GM18508 (cell line): Measurements from ENCODE around the gene SH3PXD2B.

Experiments used
- ATAC-seq: cut with Tn5 transposase; IDR thresholded peaks from one replicate; pipeline ENCODE4 v1.9.1; 2021; ENCODE audit warnings: moderate number of reproducible peaks; ENCODE audit not compliant: insufficient read depth, unreplicated experiment

Gene SH3PXD2B

DNA sequence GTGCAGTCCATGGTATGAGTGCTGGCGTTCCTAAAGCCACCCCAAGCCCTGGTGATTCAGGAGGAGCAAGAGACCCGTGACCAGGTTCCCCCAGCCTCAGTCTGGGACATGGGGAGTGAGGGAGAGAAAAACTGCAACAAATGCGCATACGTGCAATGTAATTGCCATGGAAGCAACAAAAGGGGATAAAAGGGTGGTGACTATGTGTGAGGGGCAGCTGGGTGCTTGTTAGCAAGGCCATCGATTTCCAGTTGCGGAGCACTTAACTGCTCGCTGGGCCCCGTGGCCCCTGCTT is 709 bp upstream of the SH3PXD2B start:
- ATAC-seq = no peak

DNA sequence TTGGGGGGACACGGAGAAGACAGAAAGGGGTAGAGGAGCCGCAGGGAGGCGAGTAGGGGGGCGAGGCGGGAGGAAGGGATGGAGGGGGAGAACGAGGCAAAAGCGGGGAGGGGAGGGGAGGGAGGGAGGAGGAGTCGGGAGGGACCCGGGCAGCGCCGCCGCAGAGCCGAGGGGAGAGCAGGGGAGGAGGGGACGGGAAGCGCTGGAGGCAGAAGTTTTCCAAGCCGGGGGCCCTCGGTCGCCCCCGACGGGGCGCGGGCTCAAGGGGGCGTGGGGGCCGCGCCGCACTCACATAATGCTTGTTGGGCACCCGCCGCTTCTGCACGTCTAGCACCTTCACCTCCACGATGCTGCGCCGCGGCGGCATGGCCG is 353 bp downstream of the SH3PXD2B start:
- no peak for ATAC-seq

DNA sequence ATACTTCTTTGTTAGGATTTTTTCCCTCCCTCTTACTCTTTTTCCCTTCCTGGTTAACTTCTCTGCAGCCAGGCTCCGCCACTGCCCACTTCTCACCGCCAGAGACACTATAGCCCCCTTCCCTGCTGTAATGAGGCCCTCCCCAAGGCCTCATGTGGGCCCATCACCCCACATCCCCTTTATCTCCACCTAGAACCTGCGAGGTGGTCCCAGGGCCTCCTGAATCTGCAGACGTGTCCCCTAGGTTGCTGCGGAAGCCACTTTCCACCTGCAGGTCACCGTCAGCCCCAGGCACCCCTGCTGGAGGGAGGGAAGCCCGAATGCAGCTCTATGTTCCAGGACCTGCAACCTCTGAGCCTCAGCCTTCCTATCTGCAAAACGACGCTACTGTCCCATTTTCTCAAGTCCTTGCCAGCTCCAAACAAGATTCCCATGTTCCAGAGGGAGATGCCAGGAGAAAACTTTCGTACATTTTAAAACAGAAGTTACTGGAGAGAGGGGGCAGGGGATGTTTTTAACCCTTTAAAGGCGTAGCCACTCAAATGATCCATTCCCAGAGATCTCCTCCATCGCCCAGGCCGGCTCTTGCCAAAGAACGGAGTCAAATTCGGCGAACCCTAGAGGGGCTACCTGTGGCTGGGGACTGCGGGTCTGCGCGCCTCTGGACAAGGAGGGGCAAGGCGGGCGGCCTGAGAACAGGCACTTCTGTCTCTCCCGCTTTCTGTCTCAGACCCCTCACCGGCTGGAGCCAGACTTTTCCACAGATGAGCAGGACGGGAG is 929 bp downstream of the SH3PXD2B start:
- ATAC-seq = no peak

DNA sequence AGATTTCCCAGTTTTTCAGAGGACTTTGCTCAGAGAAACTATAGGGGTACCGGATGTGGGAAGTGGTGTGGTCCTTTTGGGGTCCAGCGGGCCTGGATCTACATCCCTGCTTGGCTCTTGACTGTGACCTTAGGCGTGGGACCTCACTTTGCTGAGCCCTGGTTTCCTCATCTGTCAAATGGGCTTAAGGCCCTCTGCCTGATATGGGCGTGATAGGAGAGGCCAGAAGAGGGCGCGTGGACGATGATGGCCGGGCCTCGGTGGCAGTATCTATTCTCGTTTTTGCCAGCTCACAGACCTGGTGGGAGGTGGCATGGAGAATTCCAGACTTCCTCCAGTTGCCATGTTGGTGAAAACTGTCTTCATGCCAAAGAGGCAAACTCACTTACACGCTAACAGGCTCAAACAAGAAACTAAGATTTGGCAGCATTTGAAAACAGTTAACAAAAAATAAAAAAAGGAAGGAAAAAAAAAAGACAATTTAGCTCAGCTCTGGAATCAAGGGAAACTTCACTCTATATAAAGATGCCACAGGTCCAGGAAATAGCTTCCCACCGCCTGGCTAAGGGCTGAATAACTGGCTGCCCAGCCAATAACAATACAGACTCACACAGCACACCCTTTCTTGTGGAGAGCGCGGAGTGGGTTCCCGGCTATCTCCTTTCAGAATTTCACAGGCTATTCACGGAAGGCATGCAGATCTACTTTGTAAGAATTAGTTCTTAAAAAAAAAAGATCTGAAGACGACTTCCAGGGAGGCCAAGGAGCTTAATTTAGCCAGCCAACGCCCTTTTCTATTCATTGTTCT is 1.7 kb downstream of the SH3PXD2B start:
- no peak for ATAC-seq

DNA sequence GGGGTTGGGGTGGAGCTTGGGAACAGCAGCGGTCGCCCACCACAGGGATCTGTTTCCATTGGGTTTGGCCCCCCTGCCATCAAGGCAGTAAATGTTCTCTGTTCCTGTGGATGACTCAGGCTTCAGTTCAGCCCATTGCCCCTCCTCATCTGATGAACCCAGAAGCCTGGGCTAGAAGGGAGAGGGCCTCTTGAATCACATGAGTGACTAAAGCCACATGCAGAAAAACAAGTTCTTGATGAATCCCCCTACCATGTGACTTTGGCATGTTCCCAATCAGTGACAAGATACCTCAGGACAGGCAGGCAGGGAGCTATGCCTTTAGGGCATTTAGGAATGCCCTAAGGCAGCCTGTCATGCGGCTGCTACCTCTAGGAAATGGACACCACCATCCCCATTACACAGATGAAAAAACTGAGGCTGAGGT is 2.5 kb downstream of the SH3PXD2B start:
- ATAC-seq = no peak

DNA sequence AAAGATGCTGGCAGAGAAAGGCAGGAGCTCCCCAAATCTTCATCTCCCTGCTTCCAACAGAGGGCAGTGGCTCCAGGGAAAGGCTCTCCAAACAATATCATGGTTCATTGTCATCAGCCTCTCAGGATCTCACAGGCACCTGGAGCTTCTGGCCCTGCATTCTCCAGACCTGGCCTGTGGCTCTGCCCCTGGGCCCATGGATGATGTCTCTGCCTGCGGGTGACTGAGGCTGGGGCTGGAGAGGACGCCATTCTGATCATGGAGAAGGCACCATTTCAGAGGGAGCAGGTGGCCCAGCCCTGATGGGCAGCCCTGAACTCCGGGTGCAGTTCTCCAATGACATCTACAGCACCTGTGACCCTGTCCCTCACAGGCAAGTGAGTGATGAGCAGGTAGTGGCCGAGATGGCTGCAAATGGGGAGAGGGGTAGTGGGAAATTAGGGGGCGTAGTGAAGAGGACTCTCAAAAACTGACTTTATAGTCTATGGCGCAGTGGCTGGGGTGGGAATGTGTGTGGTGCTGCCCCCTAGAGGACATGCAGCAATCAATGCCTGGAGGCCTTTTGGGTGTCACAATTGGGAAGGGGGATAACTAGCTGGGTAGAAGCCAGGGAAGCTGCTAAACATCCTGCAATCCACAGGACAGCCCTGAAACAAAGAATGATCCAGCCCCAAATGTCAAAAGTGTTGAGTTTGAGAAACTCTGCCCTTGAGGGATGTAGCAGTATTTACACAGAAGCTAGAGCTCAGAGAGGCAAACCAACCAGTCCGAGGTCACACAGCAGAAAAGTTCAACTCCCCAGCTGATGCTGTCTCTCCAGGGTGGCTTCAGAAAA is 3.2 kb downstream of the SH3PXD2B start:
- ATAC-seq = no peak

DNA sequence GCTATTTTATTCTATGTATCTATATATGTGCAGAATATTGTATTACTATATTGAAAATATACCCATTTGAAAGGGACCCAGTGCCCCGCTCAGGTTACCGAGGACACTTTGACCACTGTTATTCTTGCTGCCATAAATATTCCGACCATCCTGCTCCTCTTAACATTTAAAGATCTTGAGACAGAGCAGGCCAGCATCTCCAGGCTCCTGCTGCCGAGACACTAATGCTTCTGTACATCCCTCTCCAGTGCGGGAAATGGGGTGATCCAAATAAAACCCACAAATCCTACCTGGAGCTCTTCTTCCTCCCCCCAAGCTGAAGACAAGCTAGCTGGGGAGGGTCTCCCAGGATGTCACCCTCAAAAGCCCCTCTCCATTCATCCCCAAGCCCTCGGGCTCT is 3.9 kb downstream of the SH3PXD2B start:
- ATAC-seq = no peak

DNA sequence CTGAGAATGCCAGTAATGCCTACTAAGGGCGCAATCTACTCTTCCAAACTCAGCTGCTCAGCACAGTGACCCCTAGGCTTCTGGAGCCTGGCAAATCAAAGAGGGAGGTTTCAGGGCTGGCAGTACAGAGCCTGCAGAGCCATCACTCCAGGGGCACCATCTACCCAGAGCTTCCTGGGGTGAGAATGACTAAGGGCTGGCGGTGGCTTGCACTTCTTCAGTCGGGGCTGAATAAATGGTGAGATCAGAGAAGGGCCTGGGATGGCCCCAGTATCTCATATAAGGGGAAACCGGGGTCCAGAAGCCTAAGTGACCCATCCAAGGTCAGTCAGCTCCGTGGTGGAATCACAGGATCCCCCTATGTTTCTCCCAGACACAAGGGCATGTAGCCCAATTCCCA is 5.3 kb downstream of the SH3PXD2B start:
- ATAC-seq = no peak

DNA sequence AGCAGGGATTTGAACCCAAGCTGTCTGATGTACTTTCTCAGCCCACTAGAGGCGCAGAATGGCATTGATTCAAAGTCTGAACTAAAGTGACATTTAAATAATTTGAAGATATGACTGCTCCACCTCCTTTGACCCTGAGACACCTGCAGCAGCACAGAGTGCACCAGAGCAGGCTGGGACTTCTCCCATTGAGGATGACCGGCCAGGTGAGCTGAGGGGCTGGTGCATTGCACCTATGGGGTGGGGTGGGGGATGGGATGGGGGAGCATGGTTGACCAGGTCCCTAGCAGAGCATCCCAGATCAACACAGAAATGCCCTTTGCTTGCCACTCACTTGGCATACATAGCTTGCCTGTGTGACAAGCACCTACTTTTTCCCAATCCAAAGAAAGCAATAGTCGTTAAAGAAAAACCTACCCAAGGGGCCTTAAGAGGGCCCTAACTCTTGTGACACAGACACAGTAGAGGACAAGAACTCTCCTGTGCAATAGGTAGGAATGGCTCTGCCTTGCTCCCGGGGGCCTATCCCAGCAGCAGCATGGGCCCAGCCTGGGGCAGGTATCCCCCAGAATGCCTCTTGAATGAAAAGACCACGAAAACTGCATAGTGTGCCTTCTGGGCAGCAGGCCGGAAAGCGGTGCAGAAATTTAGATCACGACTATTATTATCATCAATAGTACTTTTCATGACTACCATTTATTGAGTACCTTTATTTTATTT is 6.5 kb downstream of the SH3PXD2B start:
- ATAC-seq = no peak

DNA sequence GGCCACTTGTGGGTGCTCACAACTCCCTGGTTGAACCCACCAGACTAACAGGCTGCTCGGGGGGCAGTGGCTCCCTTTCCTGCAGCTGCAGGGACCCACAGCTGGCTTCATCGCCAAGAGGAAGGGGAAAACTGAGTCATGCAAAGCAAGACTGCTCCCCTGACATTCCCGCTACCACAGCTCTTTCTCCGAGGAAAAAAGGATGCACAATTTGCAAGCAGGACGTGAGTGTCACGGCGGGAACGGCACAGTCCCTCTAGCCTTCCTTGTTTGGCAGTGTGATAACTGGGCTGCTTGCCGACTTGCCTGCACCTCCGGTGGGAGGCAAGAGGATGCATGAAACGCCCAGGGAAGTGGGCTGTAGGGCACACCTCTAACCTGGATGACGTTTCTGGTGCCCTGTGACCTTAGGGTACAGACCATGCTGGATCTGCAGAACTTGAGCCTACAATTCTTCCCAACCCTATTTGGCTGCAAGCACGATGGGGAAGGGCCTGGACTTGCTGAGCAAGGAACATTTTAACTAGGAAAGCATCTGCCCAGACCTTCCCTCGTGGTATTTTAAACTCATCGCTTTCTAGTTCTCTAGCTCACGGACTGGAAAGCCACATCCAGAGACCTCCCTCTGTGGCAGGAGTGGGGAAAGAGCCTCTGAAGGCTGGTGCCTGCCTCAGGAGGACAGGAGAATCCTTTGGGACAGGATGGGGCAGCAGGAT is 7.8 kb downstream of the SH3PXD2B start:
- ATAC-seq = no peak

DNA sequence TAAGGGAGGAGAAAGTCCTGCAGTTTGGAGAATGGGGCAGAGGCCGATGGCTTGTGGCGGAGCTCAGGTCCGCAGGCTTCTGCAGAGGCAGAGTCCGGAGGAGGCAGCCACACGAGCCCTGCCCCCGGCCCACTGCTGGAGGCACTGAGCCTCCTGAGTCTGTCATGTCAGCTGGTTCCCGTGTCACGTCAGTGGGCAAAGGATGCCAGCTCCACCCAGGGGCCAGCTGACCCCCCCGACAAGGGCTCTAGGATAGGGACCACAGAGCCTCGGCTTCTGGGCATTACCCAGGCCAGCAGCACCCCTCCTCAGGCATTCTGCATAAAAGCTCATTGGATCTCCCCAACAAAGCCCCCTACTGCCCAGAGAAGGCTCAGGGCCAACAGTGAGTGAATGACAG is 8.5 kb downstream of the SH3PXD2B start:
- no peak for ATAC-seq

DNA sequence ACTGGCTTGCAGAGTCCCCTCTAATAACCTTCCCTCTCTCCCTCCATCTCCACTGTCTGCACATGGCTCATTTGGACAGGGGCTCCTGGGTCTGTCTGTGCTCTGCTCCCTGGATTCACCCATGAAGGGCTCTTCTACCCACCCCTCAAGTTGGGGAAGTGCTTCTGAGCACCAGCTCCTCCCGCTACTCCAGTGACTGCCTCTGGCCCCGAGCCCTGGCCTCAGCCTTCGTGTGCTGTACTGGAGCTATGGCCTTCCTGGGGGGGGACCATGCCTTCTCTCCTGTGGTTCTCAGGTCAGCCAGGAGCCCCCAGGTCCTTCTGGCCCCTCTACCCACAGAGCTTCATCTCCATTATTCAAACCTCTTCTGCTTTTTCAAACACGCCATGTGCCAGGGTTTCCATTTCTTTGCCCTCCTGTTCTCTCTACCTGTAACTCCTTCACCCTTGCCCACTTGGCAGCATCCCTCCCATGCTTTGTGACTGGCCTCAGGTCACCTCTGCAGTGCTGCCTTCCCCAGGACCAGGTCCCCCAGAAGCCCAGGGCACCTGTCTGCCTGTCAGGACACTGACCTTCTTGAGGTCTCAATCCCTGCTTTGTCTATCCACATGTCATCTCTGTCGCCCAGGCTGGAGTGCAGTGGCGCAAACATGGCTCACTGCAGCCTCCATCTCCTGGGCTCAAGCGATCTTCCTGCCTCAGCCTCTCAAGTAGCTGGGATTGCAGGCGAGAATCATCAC is 9.5 kb downstream of the SH3PXD2B start:
- ATAC-seq = no peak

DNA sequence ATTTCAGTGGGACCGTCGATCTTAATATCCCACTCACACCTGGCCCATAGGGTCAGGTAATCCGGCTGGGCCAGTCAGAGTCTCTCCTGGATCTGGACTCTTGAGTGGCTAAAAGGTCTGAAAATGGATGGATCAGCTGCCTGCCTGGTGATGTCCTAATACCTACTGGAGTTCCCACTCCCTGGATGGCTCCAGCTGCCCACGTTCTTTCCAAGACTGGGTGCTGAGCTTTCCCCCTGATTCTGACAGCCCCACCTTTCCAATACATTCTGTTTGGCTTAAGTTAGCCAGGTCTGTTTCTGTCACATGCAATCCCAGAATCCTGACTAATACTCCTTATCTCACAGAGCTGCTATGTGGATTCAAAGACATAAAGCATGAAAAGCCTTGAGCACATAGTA is 10.2 kb downstream of the SH3PXD2B start:
- ATAC-seq = no peak

DNA sequence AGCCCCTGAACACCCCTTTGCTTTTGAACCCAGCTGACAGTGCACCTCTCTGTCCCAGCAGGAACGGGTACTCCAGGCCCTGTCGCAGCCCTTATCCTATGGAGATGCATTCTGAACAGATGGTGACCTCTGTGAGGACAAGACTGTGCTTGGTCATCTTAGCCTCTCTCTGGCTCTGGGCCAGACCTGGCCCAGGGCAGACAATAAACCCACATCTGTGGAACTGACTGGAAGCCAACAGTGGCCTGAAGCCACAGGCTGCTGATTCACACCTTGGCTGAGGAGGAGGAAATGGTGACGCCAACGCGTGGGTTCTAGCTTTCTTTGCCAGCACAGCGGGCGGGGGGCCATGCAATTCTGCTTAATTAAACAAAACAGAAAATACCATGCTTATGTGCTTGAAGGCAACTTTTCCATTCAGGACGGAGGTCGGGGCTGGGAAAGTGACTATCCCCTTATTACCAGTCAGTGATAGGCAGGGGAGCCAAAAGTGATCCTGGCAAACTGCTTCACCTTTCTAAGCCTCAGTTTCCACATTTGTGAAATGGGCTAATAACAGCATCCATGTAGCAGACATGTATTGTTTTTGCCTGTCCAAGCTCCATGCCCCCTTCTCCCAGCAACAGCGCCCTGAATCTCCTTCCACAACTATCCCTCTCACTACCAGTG is 10.8 kb downstream of the SH3PXD2B start:
- no peak for ATAC-seq

DNA sequence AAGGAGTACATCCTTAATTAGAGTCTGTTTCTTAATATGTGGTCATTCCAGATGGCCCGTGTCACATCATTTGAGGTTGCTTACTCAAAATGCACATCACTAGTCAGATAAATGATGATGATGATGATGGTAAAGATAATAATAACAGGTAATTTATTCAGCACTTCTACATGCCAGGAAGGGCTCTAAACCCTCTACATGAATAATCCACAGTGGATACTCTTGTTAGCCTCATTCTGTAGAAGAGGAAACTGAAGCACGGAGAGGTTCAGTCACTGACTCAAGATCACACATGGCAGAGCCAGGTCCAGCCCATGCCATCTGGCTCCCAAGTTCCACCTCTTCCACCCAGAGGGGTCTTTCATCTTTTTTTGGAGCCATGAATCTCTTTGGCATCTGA is 11.7 kb downstream of the SH3PXD2B start:
- ATAC-seq = no peak

DNA sequence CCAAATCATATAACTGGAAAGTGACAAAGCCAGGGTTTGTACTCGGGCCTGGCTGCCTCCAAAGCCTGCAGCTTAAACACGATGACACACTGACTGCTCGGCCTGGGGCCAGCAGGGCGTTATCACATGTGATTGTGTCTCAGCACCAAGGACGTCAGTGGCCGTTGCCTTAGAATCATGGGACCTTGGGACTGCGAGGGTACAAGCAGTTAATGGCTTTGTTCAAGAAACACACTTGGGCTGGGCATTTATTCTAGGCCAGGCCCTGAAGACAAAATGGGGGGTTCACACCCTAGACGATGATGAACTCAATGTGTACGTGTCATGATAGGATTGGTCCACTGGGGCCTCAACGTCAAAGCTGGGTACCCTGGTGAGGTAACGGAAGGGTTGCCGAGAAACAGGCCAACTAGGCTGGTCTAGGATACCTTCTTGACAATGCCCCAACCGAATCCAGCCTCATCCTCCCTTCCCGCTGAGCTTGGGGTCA is 13.0 kb downstream of the SH3PXD2B start:
- ATAC-seq = no peak

DNA sequence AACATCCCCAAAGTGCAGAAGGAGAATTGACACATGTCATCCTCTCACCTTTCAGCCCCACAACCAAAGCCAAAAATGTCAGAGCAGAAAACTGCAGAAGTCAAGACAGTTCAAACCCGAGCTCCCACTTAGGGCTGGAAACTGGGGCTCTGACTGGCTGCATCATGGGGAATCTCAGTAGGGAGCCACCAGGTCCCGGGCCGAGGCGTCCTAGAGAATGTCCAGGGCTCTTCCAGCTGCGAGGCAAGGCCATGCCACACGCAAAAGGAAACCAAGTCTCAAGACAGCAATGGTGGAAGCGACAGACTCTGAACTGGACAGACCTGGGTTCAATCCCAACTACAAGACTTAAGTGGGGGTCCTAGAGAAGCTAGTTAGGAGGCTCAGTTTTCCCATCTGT is 13.8 kb downstream of the SH3PXD2B start:
- no peak for ATAC-seq

DNA sequence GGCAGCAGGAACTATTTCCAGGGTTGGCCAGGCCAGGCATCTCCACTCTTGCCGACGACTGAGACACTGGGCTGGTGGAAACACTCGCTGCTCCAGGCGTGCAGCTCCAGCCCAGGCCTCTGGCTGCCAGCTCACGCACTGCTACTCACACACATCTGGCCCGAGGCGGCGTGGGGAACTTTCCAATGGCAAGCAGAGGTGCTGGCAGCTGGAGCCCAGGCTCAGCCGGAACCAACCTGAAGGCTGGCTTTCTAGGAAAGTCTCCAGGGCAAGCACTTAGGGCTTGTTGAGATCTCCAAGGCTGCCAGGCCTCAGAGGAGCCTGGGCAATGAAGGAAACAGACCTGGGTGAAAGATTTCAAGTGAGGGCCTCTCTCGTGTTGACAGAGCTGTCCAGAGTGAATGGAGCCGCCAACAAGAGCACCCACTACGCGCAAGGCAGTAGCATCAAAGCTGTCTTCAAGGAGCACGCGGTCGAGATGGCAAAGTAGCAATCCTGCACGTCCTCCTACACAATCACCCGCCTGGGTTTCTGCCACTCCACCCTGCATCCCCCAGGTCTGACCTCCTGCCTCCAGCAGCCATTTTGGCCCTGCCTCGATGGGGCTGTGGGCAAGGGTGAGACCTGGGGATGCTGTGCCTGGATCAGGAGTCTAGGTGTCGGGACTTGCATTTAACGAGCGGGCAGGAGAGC is 14.4 kb downstream of the SH3PXD2B start:
- ATAC-seq = no peak
